H1 (cell line): Measurements from ENCODE around the gene COL8A1. TPM values are rescaled to one million over a fixed set of nuclear protein-coding genes. Genes with fewer than 3 reads are reported as not detected.
"Not testable (repeated sequence)": the region's sequence is repeated elsewhere in the genome, so short reads cannot be mapped to it uniquely, and the experiment has no call there.

Experiments used
- CTCF ChIA-PET: fragments of 300-600 bp; sonication (Branson Sonifier 250); formaldehyde crosslinking; loops from one replicate; lab custom pipeline; 2021; ENCODE audit not compliant: partially characterized antibody; lab: Charles Lee
- POLR2A ChIA-PET: fragments of 300-600 bp; sonication (Branson Sonifier 250); formaldehyde crosslinking; loops from one replicate; lab custom pipeline; 2021; ENCODE audit warnings: inconsistent platforms; ENCODE audit not compliant: partially characterized antibody; lab: Charles Lee
- DNase-seq, 2 experiments: peaks; one replicate each; pipeline versions ENCODE4 v3.0.0 to v3.0.0-alpha.2; 2010 to 2022; ENCODE audit warnings: low spot score in 2 of 2, low read depth in 1 of 2, mixed read lengths in 1 of 2
- FAIRE-seq: peaks from 2 replicates; lab custom pipeline; 2011; peaks lifted over from hg19 to GRCh38; lab: Jason Lieb, UNC
- H2AFZ ChIP-seq: 2 replicates; pipeline ENCODE4 v1.8.1; 2012; ENCODE audit warnings: low read length, inconsistent platforms
- H2AK5ac ChIP-seq: 2 replicates; pipeline ENCODE4 v1.6.1; 2013; ENCODE audit warnings: low read depth, low read length
- H2BK120ac ChIP-seq: replicated peaks from 2 replicates; pipeline ENCODE3; 2013; ENCODE audit warnings: low read depth, low read length, inconsistent platforms
- H2BK12ac ChIP-seq: 2 replicates; pipeline ENCODE4 v1.6.1; 2013; ENCODE audit warnings: low read depth, low read length
- H2BK15ac ChIP-seq: 2 replicates; pipeline ENCODE4 v1.6.1; 2013; ENCODE audit warnings: low read length
- H2BK20ac ChIP-seq: 2 replicates; pipeline ENCODE4 v1.6.1; 2013; ENCODE audit warnings: low read length
- H2BK5ac ChIP-seq: 2 replicates; pipeline ENCODE4 v1.6.1; 2013; ENCODE audit warnings: low read depth, low read length
- H3K14ac ChIP-seq: 2 replicates; pipeline ENCODE4 v1.6.1; 2013; ENCODE audit warnings: inconsistent platforms; ENCODE audit not compliant: insufficient read length
- H3K18ac ChIP-seq: 2 replicates; pipeline ENCODE4 v1.6.1; 2013; ENCODE audit warnings: low read length; ENCODE audit errors: extremely low read depth
- H3K23ac ChIP-seq: 2 replicates; pipeline ENCODE4 v1.6.1; 2013; ENCODE audit warnings: inconsistent platforms; ENCODE audit not compliant: insufficient read length
- H3K23me2 ChIP-seq: 2 replicates; pipeline ENCODE4 v1.6.1; 2013; ENCODE audit warnings: low read depth, low read length
- H3K27ac ChIP-seq: 2 replicates; pipeline ENCODE4 v1.6.1; 2011; ENCODE audit warnings: low read depth, low read length, inconsistent platforms
- H3K27me3 ChIP-seq, 4 experiments: replicated peaks in 1 of 4; 1 replicate in 1 of 4; 2 replicates in 3 of 4; pipeline versions ENCODE4 v1.6.1 to v1.8.1; 2011 to 2013; ENCODE audit warnings: low read length in 3 of 4, mild to moderate bottlenecking in 3 of 4, inconsistent platforms in 2 of 4, mixed read lengths in 2 of 4, moderate library complexity in 1 of 4; ENCODE audit not compliant: control insufficient read depth in 3 of 4, insufficient read depth in 3 of 4; ENCODE audit errors: extremely low read depth in 1 of 4
- H3K36me3 ChIP-seq, 4 experiments: 2 replicates each; pipeline versions ENCODE4 v1.6.1 to v1.8.1; 2011 to 2013; ENCODE audit warnings: mild to moderate bottlenecking in 4 of 4, low read length in 3 of 4, moderate library complexity in 2 of 4, control low read depth in 1 of 4, inconsistent platforms in 1 of 4; ENCODE audit not compliant: insufficient read depth in 4 of 4, control insufficient read depth in 2 of 4
- H3K4ac ChIP-seq: replicated peaks from 2 replicates; pipeline ENCODE3; 2013; ENCODE audit warnings: low read length, low read depth, mixed read lengths, inconsistent platforms; ENCODE audit not compliant: insufficient read length
- H3K4me1 ChIP-seq, 4 experiments: replicated peaks in 1 of 4; 1 replicate in 1 of 4; 2 replicates in 3 of 4; pipeline versions ENCODE4 v1.6.1 to v1.8.1; 2011 to 2013; ENCODE audit warnings: low read length in 3 of 4, inconsistent platforms in 2 of 4, mixed read lengths in 1 of 4; ENCODE audit not compliant: insufficient read depth in 4 of 4, control insufficient read depth in 3 of 4
- H3K4me2 ChIP-seq, 2 experiments: 2 replicates each; pipeline versions ENCODE4 v1.6.1 to v1.8.1; 2011 to 2013; ENCODE audit warnings: low read depth in 2 of 2, low read length in 2 of 2, control low read depth in 1 of 2, inconsistent platforms in 1 of 2, mild to moderate bottlenecking in 1 of 2; ENCODE audit not compliant: insufficient read depth in 1 of 2
- H3K4me3 ChIP-seq, 4 experiments: fragments of 200-600, 300-600 bp in 1 of 4; sonication (generic), shearing (Covaris generic), sonication (Bioruptor Twin) in 1 of 4; 2 replicates each; pipeline versions ENCODE4 v1.5.1 to v1.8.1; 2011 to 2016; ENCODE audit warnings: low read length in 4 of 4, low read depth in 3 of 4, control low read depth in 2 of 4, inconsistent platforms in 2 of 4, mild to moderate bottlenecking in 2 of 4, mixed read lengths in 1 of 4, moderate library complexity in 1 of 4; ENCODE audit not compliant: insufficient read depth in 2 of 4; ENCODE audit errors: extremely low read depth in 1 of 4
- H3K56ac ChIP-seq: replicated peaks from 2 replicates; pipeline ENCODE3; 2013; ENCODE audit warnings: low read depth, mild to moderate bottlenecking, mixed read lengths, low read length, inconsistent platforms; ENCODE audit not compliant: insufficient read length
- H3K79me1 ChIP-seq: 2 replicates; pipeline ENCODE4 v1.6.1; 2013; ENCODE audit warnings: low read depth, low read length, control low read depth
- H3K79me2 ChIP-seq, 2 experiments: 2 replicates each; pipeline versions ENCODE4 v1.6.1 to v1.8.1; 2012 to 2013; ENCODE audit warnings: low read length in 2 of 2, mild to moderate bottlenecking in 2 of 2, inconsistent platforms in 1 of 2; ENCODE audit not compliant: insufficient read depth in 2 of 2, control insufficient read depth in 1 of 2
- H3K9ac ChIP-seq, 4 experiments: replicated peaks in 1 of 4; 1 replicate in 1 of 4; 2 replicates in 3 of 4; pipeline versions ENCODE4 v1.6.1 to v1.8.1; 2011 to 2013; ENCODE audit warnings: low read depth in 3 of 4, low read length in 3 of 4, control low read depth in 2 of 4, mild to moderate bottlenecking in 2 of 4, moderate library complexity in 2 of 4, inconsistent platforms in 1 of 4; ENCODE audit errors: extremely low read depth in 1 of 4
- H3K9me3 ChIP-seq, 2 experiments: 2 replicates each; pipeline versions ENCODE4 v1.6.1 to v1.8.1; 2012 to 2013; ENCODE audit warnings: mild to moderate bottlenecking in 2 of 2, moderate library complexity in 2 of 2, control low read depth in 1 of 2, inconsistent platforms in 1 of 2, low read depth in 1 of 2, low read length in 1 of 2, mixed read lengths in 1 of 2; ENCODE audit not compliant: insufficient read depth in 2 of 2
- H4K20me1 ChIP-seq, 2 experiments: replicated peaks in 1 of 2; 2 replicates each; pipeline versions ENCODE3 to v1.8.1; 2011 to 2013; ENCODE audit warnings: inconsistent platforms in 2 of 2, low read length in 2 of 2, mild to moderate bottlenecking in 1 of 2; ENCODE audit not compliant: insufficient read depth in 2 of 2, control insufficient read depth in 1 of 2
- H4K5ac ChIP-seq: 2 replicates; pipeline ENCODE4 v1.6.1; 2013; ENCODE audit warnings: low read length, low read depth, mixed read lengths, inconsistent platforms; ENCODE audit not compliant: insufficient read length
- H4K8ac ChIP-seq: 2 replicates; pipeline ENCODE4 v1.8.0; 2013; ENCODE audit warnings: mild to moderate bottlenecking, moderate library complexity, low read length, inconsistent platforms; ENCODE audit not compliant: insufficient read depth; ENCODE audit errors: extremely low read depth
- H4K91ac ChIP-seq: replicated peaks from 2 replicates; pipeline ENCODE3; 2013; ENCODE audit warnings: low read length, mixed read lengths, inconsistent platforms; ENCODE audit not compliant: insufficient read length
- WGBS, 2 experiments: shearing (Covaris generic) in 1 of 2; methylation state at CpG; one replicate each; pipeline versions ENCODE4 v1.1.6 to v1.1.7; 2013 to 2015; ENCODE audit warnings: low lambda C conversion rate in 2 of 2, mixed read lengths in 2 of 2, inconsistent platforms in 1 of 2, low coverage in 1 of 2, missing lambda C conversion rate in 1 of 2; ENCODE audit not compliant: insufficient replicate concordance in 2 of 2, insufficient coverage in 1 of 2, insufficient read length in 1 of 2; ENCODE audit errors: extremely low coverage in 1 of 2, missing lambda C conversion rate in 1 of 2; 5-methylcytosine and 5-hydroxymethylcytosine counted together
- polyA plus RNA-seq, 7 experiments: library from polyadenylated mRNA; depleted of rRNA in 3 of 7; stranded (reverse) in 5 of 7; unstranded in 2 of 7; fragments of >200 nt in 5 of 7; fragments of 200-250 nt in 2 of 7; gene quantifications; 1 replicate in 5 of 7; 2 replicates in 1 of 7; 4 replicates in 1 of 7; pipeline versions ENCODE4 v1.2.1 to v1.2.3, GENCODE V29; 2011 to 2013; ENCODE audit warnings: missing spikeins in 2 of 7, mixed read lengths in 2 of 7
- total RNA-seq: library from RNA; stranded (reverse); fragmentation: NEBNext Ultra II Directional; extraction: Animal tissue kit (Norgen Biotek cat#: 25700); gene quantifications from 2 replicates; pipeline ENCODE4 v1.2.1, GENCODE V29; 2021

Gene COL8A1
- total and polyA plus RNA-seq, 2 of the 8 experiments (the other 6 are each of a cell fraction or from before 2014, with no cell fraction given), result 0.21 to 1.2 TPM

DNA sequence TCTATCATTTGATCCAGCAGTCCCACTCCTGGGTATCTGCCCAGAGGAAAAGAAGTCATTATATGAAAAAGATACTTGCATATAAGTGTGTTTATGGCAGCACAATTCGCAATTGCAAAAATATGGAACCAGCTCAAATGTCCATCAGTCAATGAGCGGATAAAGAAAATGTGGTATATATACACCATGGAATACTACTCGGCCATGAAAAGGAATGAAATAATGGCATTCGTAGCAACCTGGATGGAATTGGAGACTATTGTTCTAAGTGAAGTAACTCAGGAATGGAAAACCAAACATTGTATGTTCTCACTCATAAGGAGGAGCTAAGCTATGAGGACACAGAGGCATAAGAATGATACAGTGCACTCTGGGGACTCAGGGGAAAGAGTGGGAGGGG, 203.6 kb downstream of the COL8A1 start:
- H2BK20ac ChIP-seq, H2BK15ac ChIP-seq, POLR2A ChIA-PET, H4K91ac ChIP-seq, H3K56ac ChIP-seq, H2BK12ac ChIP-seq, FAIRE-seq, H3K4ac ChIP-seq, H3K9ac ChIP-seq, H4K5ac ChIP-seq, H3K27me3 ChIP-seq, H3K9me3 ChIP-seq, H3K4me1 ChIP-seq, H3K36me3 ChIP-seq, H3K79me1 ChIP-seq, H2BK120ac ChIP-seq, H2AFZ ChIP-seq, H3K14ac ChIP-seq, H3K79me2 ChIP-seq, H2AK5ac ChIP-seq, H3K4me3 ChIP-seq, DNase-seq, H2BK5ac ChIP-seq, H3K23ac ChIP-seq, H4K20me1 ChIP-seq, H3K27ac ChIP-seq, H3K23me2 ChIP-seq, H3K18ac ChIP-seq, H3K4me2 ChIP-seq, H4K8ac ChIP-seq: not testable (repeated sequence)
- CTCF ChIA-PET, result interaction anchor here (0.8 to 1.6 kb wide), 5 partner anchors 101 to 748 kb away, joined by 3 to 8 read pairs (median 4); no protein-coding TSS in a partner anchor
- WGBS, 2 experiments, result 92% methylated on average over 4 of the region's 4 CpGs; no CpG with 5 or more reads in 1 of the 2 experiments
